Iris pigment epithelial cell (primary cell): ENCODE results near the gene ROBO1.
A peak's percentile ranks its signal among the peaks of the same experiment; 100 is the strongest.
"Not testable (repeated sequence)": the region's sequence is repeated elsewhere in the genome, so short reads cannot be mapped to it uniquely, and the experiment has no call there.

Experiments
- DNase-seq: peaks from one replicate; pipeline ENCODE4 v3.0.0-alpha.2; 2011; ENCODE audit warnings: low read depth

Gene ROBO1

GRCh38 chr3:78736863-78737262 lies 1030.9 kb downstream of the ROBO1 start:
- peak; percentile 67 for DNase-seq

- peak; percentile 82 for DNase-seq
Observed at GRCh38 chr3:78734048-78734637, 1033.7 kb downstream of the ROBO1 start.

DNA sequence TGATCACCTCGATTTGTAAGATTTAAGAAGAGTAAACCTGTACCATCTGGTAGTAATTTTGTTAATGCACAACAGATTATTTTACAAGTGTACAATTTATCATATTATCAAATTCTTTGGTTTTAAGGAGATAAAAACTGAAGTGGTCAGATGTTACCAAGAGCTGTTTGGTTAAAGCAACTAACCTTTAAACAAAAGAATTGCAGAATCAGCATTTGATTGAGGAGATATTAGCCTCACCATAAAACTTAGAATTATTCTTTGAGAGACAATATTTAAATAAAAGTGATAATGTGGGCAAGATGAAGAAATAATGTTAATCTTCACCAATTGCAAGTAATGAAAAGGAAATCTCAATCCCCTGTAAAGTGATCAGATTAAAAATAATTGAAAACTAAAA lies 1034.9 kb downstream of the ROBO1 start:
- DNase-seq, result no peak

GRCh38 chr3:78732471-78732870 lies 1035.3 kb downstream of the ROBO1 start:
- DNase-seq, result no peak

DNA sequence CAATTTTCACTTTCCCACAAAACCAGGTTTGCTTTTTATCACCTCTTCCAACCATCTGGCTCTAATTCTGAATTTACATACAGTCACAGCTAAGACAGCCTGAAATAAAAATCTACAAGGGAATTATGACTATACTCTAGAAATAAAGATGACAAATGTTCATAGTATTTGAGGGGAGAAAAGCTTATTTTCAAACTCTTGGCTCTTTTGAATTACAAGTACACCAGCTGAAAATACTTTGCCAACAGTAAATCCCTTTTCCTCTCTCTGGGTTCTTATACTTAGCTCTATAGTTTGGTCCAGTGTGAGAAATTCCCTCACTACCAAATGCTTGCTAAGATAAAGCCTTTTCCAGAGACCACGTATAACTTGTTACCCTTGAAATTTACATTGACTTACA lies 1037.9 kb downstream of the ROBO1 start:
- no peak for DNase-seq

DNA sequence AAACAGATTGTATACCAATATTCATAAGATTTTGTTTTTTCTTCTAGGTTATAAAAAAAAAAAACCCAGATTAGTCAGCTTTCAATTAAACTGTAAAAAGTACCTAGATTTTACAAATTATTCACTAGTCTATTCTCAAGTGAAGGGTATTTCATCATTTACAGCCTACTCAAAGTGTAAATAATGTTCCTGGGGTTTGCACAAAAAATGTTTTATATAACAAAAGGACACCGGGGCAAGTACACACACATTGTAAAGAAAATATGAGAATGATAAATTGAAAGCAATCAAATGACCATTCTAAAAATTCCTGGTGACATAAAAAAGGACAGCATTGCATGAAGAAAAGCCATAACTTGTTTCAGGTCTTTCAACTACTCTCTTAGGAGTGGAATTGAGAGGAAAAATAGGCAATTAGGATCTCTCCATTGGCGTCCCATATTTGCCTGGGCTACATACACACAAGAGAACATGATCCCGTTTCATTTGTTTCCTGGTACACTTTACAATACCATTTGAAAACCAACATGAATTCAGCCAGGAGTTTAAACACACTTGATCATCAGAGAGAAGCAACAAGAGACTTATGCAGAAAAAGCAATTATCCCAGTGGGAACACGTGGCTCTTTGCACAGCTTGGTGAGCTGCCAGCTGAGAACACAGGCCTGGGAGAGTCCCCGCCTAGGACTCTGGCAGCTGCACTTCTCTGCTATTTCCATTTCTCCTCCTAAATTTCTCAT lies 1039.2 kb downstream of the ROBO1 start:
- DNase-seq, result peak; percentile 63

- no peak for DNase-seq
Observed at GRCh38 chr3:78726545-78726944, 1041.3 kb downstream of the ROBO1 start.

DNA sequence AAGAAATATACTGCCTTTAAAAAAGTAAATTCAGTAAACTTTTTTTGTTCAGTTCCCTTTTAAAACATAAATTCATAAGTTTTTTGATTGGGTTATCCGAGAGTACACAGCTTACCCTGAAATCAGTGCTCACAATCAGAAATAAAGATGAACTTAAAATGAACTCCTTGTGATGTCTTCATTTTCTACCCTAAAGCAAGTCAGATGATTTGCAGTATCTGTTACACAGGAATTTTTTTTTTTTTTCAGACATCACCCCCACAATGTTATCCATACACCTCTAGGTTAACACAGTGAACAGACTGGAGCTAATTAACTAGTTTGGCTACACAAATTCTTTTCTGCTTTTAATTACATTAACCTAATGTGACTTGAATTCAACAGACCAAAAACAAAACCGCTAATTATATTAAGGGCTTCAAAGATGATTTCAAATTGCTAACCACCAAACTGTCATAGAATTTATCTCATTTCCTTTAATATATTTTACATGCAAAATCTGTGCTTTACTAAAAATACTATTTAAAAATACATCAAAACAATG lies 1042.0 kb downstream of the ROBO1 start:
- DNase-seq, result peak; percentile 39

- DNase-seq, result no peak
Observed at GRCh38 chr3:78724859-78725258, 1042.9 kb downstream of the ROBO1 start.

GRCh38 chr3:78724364-78724763 lies 1043.4 kb downstream of the ROBO1 start:
- not testable (repeated sequence) for DNase-seq

DNA sequence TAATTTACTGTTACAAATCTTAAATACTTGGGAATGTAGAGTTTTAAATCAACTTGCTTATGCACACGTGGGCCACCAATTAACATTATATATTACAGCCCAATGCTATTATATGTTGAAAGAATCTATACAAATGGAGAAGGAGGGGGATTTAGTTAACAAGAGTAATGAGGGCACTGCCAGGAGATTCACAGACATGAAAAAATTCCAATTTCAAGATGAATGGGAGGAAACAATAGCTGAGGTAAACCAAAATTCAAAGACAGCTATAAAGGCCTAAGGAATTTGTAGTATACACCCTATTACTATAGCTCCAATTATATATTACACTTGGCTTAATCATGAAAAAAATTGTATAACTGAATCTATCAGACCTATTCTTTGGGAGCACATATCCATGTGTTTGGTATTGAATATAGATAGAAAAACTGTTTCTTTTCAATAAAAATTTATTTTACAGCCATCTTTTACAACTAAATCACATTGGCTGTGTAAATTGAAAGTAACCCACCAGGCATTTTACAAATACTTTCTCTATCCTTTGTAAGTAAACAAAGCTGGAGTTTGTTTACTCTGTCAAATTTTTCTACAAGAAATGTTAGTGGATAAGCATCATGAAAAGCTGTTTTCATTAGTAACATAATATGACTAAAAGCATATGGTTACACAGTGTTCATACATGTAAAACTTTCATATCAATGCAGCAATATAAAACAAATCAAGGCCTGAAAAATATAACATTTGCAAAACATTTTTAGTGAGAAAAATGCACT lies 1045.8 kb downstream of the ROBO1 start:
- peak; percentile 26 for DNase-seq

GRCh38 chr3:78718707-78719106 lies 1049.1 kb downstream of the ROBO1 start:
- DNase-seq, result no peak

DNA sequence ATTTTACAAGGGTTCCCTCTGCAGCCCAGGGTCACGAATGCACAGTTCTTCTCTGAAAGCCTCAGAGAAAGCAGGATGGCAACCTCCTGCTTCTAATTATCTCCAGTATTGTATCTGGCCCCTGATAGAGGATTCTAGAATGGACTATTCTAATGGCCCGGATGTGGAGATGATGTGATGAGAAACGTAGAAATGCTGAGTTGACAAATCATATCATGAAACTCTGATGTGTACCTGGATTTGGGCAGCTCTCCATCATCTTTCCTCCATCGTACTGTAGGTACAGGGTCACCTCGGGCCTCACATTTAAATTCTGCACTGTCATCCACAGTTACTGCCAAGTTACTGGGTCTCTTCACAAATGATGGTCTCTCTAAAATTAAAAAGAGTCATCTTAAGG lies 1050.8 kb downstream of the ROBO1 start:
- no peak for DNase-seq

DNA sequence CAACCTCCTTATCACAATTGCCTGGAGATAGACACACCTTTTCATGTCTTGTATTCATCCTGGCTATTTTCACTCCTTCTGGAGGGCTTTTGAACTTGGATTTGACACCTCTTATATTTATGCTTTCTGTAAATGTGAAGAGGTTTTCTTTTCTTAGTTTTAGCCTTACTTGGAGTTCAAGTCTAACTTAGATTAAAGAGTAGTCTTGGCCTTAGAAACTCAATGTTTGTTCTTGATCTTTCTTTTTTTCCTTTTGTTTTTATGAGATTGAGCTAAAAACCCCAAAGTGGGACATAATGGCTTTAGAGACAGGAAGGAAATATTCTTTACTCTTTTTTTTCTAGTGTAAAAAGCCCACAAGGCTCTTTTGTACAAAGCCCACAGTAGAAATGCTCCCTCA lies 1054.9 kb downstream of the ROBO1 start:
- DNase-seq, result no peak

- DNase-seq, result no peak
Observed at GRCh38 chr3:78712270-78712669, 1055.5 kb downstream of the ROBO1 start.

GRCh38 chr3:78708565-78709073 lies 1059.2 kb downstream of the ROBO1 start:
- no peak for DNase-seq

GRCh38 chr3:78707609-78708008 lies 1060.2 kb downstream of the ROBO1 start:
- DNase-seq, result no peak

- DNase-seq, result no peak
Observed at GRCh38 chr3:78706906-78707523, 1060.8 kb downstream of the ROBO1 start.

GRCh38 chr3:78703944-78704343 lies 1063.9 kb downstream of the ROBO1 start:
- DNase-seq, result no peak

DNA sequence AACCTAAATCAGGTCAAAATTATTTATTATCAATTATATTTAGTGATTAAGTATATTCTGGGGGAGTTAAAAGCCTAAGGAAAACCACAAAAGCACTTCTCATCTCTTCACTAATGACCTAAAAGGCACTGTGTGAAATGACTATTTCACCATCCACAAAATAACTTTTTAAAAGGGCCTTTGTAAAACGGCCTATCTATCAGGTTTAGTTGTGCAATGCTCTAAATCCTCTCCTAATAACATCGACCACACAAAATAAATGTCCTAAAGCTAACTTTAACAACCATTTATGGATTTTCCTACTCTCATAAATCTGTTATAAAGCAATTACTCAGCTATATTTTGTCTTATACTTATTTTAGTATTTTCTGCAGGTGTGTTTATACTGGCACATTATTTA lies 1066.3 kb downstream of the ROBO1 start:
- DNase-seq, result no peak

GRCh38 chr3:78698431-78698830 lies 1069.4 kb downstream of the ROBO1 start:
- no peak for DNase-seq

- no peak for DNase-seq
Observed at GRCh38 chr3:78697426-78697825, 1070.4 kb downstream of the ROBO1 start.
